Ishikawa (cell line): ENCODE results near the gene TMC3.

Source experiments
- CEBPB ChIP-seq: IDR thresholded peaks from 2 replicates; pipeline ENCODE4 v1.6.1; 2012
- CREB1 ChIP-seq: IDR thresholded peaks from 2 replicates; pipeline ENCODE4 v1.6.1; 2012; ENCODE audit warnings: low read depth
- EGR1 ChIP-seq: IDR thresholded peaks from 2 replicates; pipeline ENCODE4 v1.6.1; 2012
- EP300 ChIP-seq: IDR thresholded peaks from 2 replicates; pipeline ENCODE4 v1.6.1; 2012; ENCODE audit warnings: borderline replicate concordance
- FOXM1 ChIP-seq: IDR thresholded peaks from 2 replicates; pipeline ENCODE4 v1.6.1; 2012; ENCODE audit warnings: low read depth, borderline replicate concordance
- NFIC ChIP-seq: IDR thresholded peaks from 2 replicates; pipeline ENCODE4 v1.6.1; 2012
- RAD21 ChIP-seq: IDR thresholded peaks from 2 replicates; pipeline ENCODE4 v1.6.1; 2012; ENCODE audit warnings: low read depth
- TAF1 ChIP-seq: IDR thresholded peaks from 2 replicates; pipeline ENCODE4 v1.6.1; 2012; ENCODE audit warnings: low read depth, mild to moderate bottlenecking
- TCF12 ChIP-seq: IDR thresholded peaks from 2 replicates; pipeline ENCODE4 v1.6.1; 2012; ENCODE audit warnings: low read depth
- TEAD4 ChIP-seq: IDR thresholded peaks from 2 replicates; pipeline ENCODE4 v1.6.1; 2012
- YY1 ChIP-seq: IDR thresholded peaks from 2 replicates; pipeline ENCODE4 v1.6.1; 2012; ENCODE audit warnings: low read depth
- ZBTB7A ChIP-seq: IDR thresholded peaks from 2 replicates; pipeline ENCODE4 v1.6.1; 2012; ENCODE audit warnings: low read depth
- TF ChIP-seq, protein P1 (sequence below): IDR thresholded peaks from 2 replicates; pipeline ENCODE4 v1.6.1; 2012; ENCODE audit warnings: low read depth, mild to moderate bottlenecking
- TF ChIP-seq, protein P2 (sequence below): IDR thresholded peaks from 2 replicates; pipeline ENCODE4 v1.6.1; 2012
- TF ChIP-seq, protein P3 (sequence below): IDR thresholded peaks from 2 replicates; pipeline ENCODE4 v1.6.1; 2012

The TMC3 gene

DNA sequence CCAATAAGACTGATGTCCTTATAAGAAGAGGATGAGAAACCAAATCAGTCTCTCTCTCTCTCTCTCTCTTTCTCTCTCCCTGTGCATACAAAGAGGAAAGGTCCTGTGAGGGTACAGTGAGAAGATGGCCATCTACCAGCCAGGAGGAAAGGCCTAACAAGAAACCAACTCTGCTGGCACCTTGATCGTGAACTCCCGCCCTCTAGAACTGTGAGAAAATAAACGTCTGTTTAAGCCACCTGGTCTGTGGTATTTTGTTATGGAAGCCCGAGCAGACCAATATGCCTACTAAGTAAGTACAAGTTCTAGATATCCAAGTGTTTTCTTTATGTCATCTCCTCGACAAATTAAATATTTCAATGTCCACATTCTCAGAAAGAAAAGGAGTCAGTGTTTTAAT is 44.9 kb upstream of the TMC3 start:
- TF ChIP-seq ZBTB7A, result no peak
- TF ChIP-seq FOXM1, result no peak
- no peak for TF ChIP-seq NFIC
- TF ChIP-seq CREB1, result no peak
- no peak for TF ChIP-seq EP300
- TF ChIP-seq TCF12, result no peak
- TF ChIP-seq, protein P1, sequence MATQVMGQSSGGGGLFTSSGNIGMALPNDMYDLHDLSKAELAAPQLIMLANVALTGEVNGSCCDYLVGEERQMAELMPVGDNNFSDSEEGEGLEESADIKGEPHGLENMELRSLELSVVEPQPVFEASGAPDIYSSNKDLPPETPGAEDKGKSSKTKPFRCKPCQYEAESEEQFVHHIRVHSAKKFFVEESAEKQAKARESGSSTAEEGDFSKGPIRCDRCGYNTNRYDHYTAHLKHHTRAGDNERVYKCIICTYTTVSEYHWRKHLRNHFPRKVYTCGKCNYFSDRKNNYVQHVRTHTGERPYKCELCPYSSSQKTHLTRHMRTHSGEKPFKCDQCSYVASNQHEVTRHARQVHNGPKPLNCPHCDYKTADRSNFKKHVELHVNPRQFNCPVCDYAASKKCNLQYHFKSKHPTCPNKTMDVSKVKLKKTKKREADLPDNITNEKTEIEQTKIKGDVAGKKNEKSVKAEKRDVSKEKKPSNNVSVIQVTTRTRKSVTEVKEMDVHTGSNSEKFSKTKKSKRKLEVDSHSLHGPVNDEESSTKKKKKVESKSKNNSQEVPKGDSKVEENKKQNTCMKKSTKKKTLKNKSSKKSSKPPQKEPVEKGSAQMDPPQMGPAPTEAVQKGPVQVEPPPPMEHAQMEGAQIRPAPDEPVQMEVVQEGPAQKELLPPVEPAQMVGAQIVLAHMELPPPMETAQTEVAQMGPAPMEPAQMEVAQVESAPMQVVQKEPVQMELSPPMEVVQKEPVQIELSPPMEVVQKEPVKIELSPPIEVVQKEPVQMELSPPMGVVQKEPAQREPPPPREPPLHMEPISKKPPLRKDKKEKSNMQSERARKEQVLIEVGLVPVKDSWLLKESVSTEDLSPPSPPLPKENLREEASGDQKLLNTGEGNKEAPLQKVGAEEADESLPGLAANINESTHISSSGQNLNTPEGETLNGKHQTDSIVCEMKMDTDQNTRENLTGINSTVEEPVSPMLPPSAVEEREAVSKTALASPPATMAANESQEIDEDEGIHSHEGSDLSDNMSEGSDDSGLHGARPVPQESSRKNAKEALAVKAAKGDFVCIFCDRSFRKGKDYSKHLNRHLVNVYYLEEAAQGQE, result no peak
- TF ChIP-seq YY1, result no peak
- TF ChIP-seq, protein P2, sequence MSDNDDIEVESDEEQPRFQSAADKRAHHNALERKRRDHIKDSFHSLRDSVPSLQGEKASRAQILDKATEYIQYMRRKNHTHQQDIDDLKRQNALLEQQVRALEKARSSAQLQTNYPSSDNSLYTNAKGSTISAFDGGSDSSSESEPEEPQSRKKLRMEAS, result no peak
- TF ChIP-seq EGR1, result no peak
- no peak for TF ChIP-seq RAD21
- TF ChIP-seq TEAD4, result no peak
- TF ChIP-seq, protein P3, sequence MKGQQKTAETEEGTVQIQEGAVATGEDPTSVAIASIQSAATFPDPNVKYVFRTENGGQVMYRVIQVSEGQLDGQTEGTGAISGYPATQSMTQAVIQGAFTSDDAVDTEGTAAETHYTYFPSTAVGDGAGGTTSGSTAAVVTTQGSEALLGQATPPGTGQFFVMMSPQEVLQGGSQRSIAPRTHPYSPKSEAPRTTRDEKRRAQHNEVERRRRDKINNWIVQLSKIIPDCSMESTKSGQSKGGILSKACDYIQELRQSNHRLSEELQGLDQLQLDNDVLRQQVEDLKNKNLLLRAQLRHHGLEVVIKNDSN, result no peak

DNA sequence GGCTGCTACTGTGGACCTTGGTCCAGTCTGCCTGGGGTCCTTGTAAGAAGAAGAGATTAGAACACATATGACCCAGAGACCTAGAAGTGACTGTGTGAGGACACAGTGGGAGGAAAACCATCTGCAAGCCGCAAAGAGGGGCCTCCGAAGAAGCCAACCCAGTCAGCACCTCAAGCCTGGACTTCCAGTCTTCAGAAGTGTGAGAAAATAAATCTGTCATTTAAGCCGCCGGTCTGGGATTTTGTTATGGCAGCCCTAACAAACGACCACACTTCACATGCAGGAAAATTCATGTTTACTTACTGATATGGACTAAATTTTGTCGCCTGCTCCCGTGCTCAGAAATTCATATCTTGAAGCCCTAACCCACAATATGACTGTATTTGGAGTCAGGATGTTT is 44.4 kb upstream of the TMC3 start:
- TF ChIP-seq TAF1, result no peak
- TF ChIP-seq NFIC, result no peak
- TF ChIP-seq EP300, result no peak
- TF ChIP-seq, protein P1, result no peak
- TF ChIP-seq TEAD4, result no peak
- TF ChIP-seq TCF12, result no peak
- no peak for TF ChIP-seq CREB1
- TF ChIP-seq ZBTB7A, result no peak
- TF ChIP-seq, protein P3, result no peak
- TF ChIP-seq, protein P2, result no peak
- TF ChIP-seq YY1, result no peak
- TF ChIP-seq CEBPB, result no peak
- TF ChIP-seq EGR1, result no peak
- TF ChIP-seq RAD21, result no peak
- no peak for TF ChIP-seq FOXM1

DNA sequence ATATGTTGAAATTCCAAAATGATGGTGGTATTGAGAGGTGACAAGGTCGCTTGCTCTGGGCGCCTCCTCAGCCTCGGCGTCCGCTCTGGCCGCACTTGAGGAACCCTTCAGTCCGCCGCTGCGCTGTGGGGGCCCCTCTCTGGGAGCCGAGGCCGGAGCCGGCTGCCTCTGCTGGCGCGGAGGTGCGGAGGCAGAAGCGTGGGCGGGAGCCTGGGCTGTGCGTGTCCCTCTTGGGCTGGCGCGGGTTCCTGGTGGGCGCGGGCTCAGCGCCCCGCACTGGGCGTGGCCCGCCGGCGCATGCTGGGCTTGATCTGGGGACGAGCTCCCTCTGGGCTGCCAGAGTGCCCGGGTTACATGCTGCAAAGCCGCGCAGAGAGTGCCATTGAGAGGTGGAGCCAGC is 39.8 kb upstream of the TMC3 start:
- TF ChIP-seq, protein P2, result no peak
- no peak for TF ChIP-seq CEBPB

DNA sequence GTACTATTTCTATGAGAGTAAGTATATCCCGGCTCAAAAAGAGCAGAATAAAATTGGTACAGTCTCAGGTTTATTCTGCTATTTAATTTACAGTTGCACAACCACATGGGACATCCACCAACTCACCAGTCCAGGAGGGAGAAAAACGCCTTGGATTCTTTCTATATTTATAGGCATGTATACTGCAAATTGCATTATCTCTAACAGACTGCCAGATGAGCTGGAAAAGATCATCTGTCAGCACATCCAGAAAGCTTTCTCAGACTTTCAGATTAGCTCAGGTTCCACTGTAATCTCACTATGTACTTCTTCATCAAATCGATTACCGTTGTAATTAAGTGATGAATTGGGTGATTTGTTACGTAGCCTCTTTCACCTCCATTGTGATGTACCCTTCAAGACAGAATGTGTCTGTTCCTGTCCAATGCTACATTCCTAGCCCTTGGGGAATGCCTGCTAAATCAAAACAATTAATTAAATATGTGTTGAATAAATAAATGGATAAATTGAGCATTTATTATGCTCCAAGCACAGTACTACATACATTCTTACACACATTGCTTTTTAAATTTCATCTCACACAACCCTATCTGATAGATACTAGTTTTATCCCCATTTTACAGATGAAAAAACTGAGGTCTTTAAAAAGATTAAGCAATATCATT is 38.1 kb upstream of the TMC3 start:
- TF ChIP-seq FOXM1 (no peak), TAF1 (no peak), TEAD4 (no peak), EGR1 (no peak), CEBPB (no peak), EP300 (no peak), YY1 (no peak), TCF12 (no peak), ZBTB7A (no peak), NFIC (no peak), RAD21 (no peak), CREB1 (no peak)
- TF ChIP-seq, protein P2, result no peak
- TF ChIP-seq, protein P3, result no peak
- TF ChIP-seq, protein P1, result no peak
